Activated T-cell treated with anti-CD3 and anti-CD28 coated beads, Interleukin-2, amount 50 U/mL, for 48 hours (primary cell): ENCODE data around the gene MCU.
"Not testable (repeated sequence)": the region's sequence is repeated elsewhere in the genome, so short reads cannot be mapped to it uniquely, and the experiment has no call there.

Experiments used
- DNase-seq, 2 experiments: peaks; one replicate each; pipeline ENCODE4 v3.0.0-alpha.2; 2020

MCU gene

GRCh38 chr10:72764151-72764550 is 72.2 kb downstream of the MCU start:
- no peak for DNase-seq

GRCh38 chr10:72765051-72765745 is 73.3 kb downstream of the MCU start:
- DNase-seq: no peak

GRCh38 chr10:72771195-72771594 is 79.3 kb downstream of the MCU start:
- DNase-seq: not testable (repeated sequence)

- DNase-seq: no peak
Measured at GRCh38 chr10:72772031-72772430, 80.1 kb downstream of the MCU start.

- no peak for DNase-seq
Measured at GRCh38 chr10:72779874-72780273, 87.9 kb downstream of the MCU start.

- no peak for DNase-seq
Measured at GRCh38 chr10:72782649-72783330, 90.8 kb downstream of the MCU start.

- no peak for DNase-seq
Measured at GRCh38 chr10:72783410-72783833, 91.5 kb downstream of the MCU start.

GRCh38 chr10:72784551-72785351 is 92.8 kb downstream of the MCU start:
- no peak for DNase-seq

GRCh38 chr10:72785409-72785808 is 93.5 kb downstream of the MCU start:
- no peak for DNase-seq

GRCh38 chr10:72790216-72790990 is 98.5 kb downstream of the MCU start:
- no peak for DNase-seq

GRCh38 chr10:72792288-72792687 is 100.3 kb downstream of the MCU start:
- DNase-seq: no peak

GRCh38 chr10:72793752-72794151 is 101.8 kb downstream of the MCU start:
- DNase-seq: no peak

- no peak for DNase-seq
Measured at GRCh38 chr10:72794260-72794659, 102.3 kb downstream of the MCU start.

- no peak for DNase-seq
Measured at GRCh38 chr10:72796042-72796441, 104.1 kb downstream of the MCU start.

GRCh38 chr10:72796538-72796937 is 104.6 kb downstream of the MCU start:
- DNase-seq: no peak

GRCh38 chr10:72800000-72800740 is 108.2 kb downstream of the MCU start:
- DNase-seq: no peak

GRCh38 chr10:72800741-72801092 is 108.8 kb downstream of the MCU start:
- no peak for DNase-seq

- no peak for DNase-seq
Measured at GRCh38 chr10:72801263-72801868, 109.4 kb downstream of the MCU start.

- DNase-seq: no peak
Measured at GRCh38 chr10:72802332-72802731, 110.4 kb downstream of the MCU start.

- DNase-seq: no peak
Measured at GRCh38 chr10:72802763-72803505, 111.0 kb downstream of the MCU start.

- no peak for DNase-seq
Measured at GRCh38 chr10:72808001-72808400, 116.1 kb downstream of the MCU start.
